Activated T-helper 1 cell treated with anti-CD3 and anti-CD28 coated beads, Interleukin-2, amount 50 U/mL, for 16 hours (primary cell): ENCODE results near the gene TRMT2A.
"Not testable (repeated sequence)": the region's sequence is repeated elsewhere in the genome, so short reads cannot be mapped to it uniquely, and the experiment has no call there.

ENCODE experiments used
- DNase-seq, 2 donors: peaks; one replicate each; pipeline ENCODE4 v3.0.0-alpha.2; 2020; ENCODE audit warnings: low read depth in 1 of 2, low spot score in 1 of 2

TRMT2A gene

GRCh38 chr22:20088263-20088648 is 28.8 kb downstream of the TRMT2A start:
- no peak for DNase-seq

- no peak for DNase-seq
These were observed 29.4 kb downstream of the TRMT2A start for GRCh38 chr22:20087319-20088262.

- no peak for DNase-seq
These were observed 30.3 kb downstream of the TRMT2A start for GRCh38 chr22:20086763-20087162.

GRCh38 chr22:20086101-20086599 is 30.9 kb downstream of the TRMT2A start:
- DNase-seq: no peak

GRCh38 chr22:20085651-20086050 is 31.4 kb downstream of the TRMT2A start:
- DNase-seq: no peak

- DNase-seq: no peak
These were observed 32.2 kb downstream of the TRMT2A start for GRCh38 chr22:20084547-20085413.

- no peak for DNase-seq
These were observed 33.0 kb downstream of the TRMT2A start for GRCh38 chr22:20083891-20084546.

- DNase-seq: no peak
These were observed 33.7 kb downstream of the TRMT2A start for GRCh38 chr22:20083157-20083890.

- no peak for DNase-seq
These were observed 36.0 kb downstream of the TRMT2A start for GRCh38 chr22:20080776-20081654.

- DNase-seq: peak; percentile 42 to 63
These were observed 36.6 kb downstream of the TRMT2A start for GRCh38 chr22:20080445-20080775.

- peak; percentile 31 to 68 for DNase-seq
These were observed 37.1 kb downstream of the TRMT2A start, which contains the start of gene DGCR8 for GRCh38 chr22:20079745-20080444. Gene DGCR8 (plus strand): TSS chr22:20080241. CDS start chr22:20085964, 5,723 bp downstream.

GRCh38 chr22:20076627-20077172 is 40.3 kb downstream of the TRMT2A start:
- DNase-seq: no peak

GRCh38 chr22:20071524-20071972 is 45.5 kb downstream of the TRMT2A start:
- DNase-seq: no peak

- DNase-seq: no peak
These were observed 47.5 kb downstream of the TRMT2A start for GRCh38 chr22:20069331-20070042.

- no peak for DNase-seq
These were observed 48.4 kb downstream of the TRMT2A start for GRCh38 chr22:20068640-20069039.

- not testable (repeated sequence) for DNase-seq
These were observed 49.7 kb downstream of the TRMT2A start for GRCh38 chr22:20067384-20067682.

GRCh38 chr22:20066617-20067383 is 50.2 kb downstream of the TRMT2A start:
- DNase-seq: no peak
